Skin epidermis (tissue), 12 donors: ENCODE data around the gene DTX1.

ENCODE experiments used
- H3K27ac ChIP-seq, 21 experiments: fragments of 200-600 bp; sonication (generic) in 11 of 21; one replicate each; pipeline ENCODE4 v1.5.0; 2020; ENCODE audit warnings: mild to moderate bottlenecking in 3 of 21, inconsistent platforms in 2 of 21, moderate library complexity in 2 of 21
- H3K4me3 ChIP-seq, 7 experiments: fragments of 200-600 bp; sonication (generic) in 2 of 7; one replicate each; pipeline ENCODE4 v1.5.0; 2020; ENCODE audit warnings: inconsistent platforms in 2 of 7, mild to moderate bottlenecking in 2 of 7, moderate library complexity in 1 of 7

The DTX1 gene

GRCh38 chr12:113069149-113069548 lies 12.6 kb downstream of the DTX1 start:
- peak overlapping the region in 1 of 21 experiments; percentile 28 for H3K27ac ChIP-seq

GRCh38 chr12:113069751-113070116 lies 13.2 kb downstream of the DTX1 start:
- Histone ChIP-seq H3K4me3 (no peak overlapping the region), H3K27ac (peak overlapping the region in 3 of 21 experiments; percentile 10 to 39 (median 25))

More at GRCh38 chr12:113069149-113069548, 12.6 kb downstream of the DTX1 start:
- no peak overlapping the region for H3K4me3 ChIP-seq

GRCh38 chr12:113070117-113070906 lies 13.8 kb downstream of the DTX1 start:
- H3K4me3 ChIP-seq, result no peak overlapping the region
- H3K27ac ChIP-seq, result peak overlapping the region in 5 of 21 experiments; percentile 4 to 39 (median 10)

GRCh38 chr12:113071135-113072112 lies 14.9 kb downstream of the DTX1 start:
- Histone ChIP-seq H3K27ac (peak overlapping the region in 8 of 21 experiments; percentile 10 to 60 (median 29)), H3K4me3 (no peak overlapping the region)

- no peak overlapping the region for H3K4me3 ChIP-seq
- H3K27ac ChIP-seq, result peak overlapping the region in 1 of 21 experiments; percentile 10
These were observed 15.6 kb downstream of the DTX1 start for GRCh38 chr12:113072136-113072535.

- no peak overlapping the region for H3K4me3 ChIP-seq
These were observed 17.1 kb downstream of the DTX1 start for GRCh38 chr12:113073586-113073985.

GRCh38 chr12:113075137-113075683 lies 18.7 kb downstream of the DTX1 start:
- Histone ChIP-seq H3K4me3 (no peak overlapping the region), H3K27ac (no peak overlapping the region)

More at GRCh38 chr12:113073586-113073985, 17.1 kb downstream of the DTX1 start:
- H3K27ac ChIP-seq, result no peak overlapping the region

- Histone ChIP-seq H3K4me3 (no peak overlapping the region), H3K27ac (no peak overlapping the region)
These were observed 20.7 kb downstream of the DTX1 start for GRCh38 chr12:113077057-113077858.

GRCh38 chr12:113077859-113078255 lies 21.3 kb downstream of the DTX1 start:
- Histone ChIP-seq H3K27ac (no peak overlapping the region), H3K4me3 (no peak overlapping the region)

- Histone ChIP-seq H3K4me3 (no peak overlapping the region), H3K27ac (no peak overlapping the region)
These were observed 25.3 kb downstream of the DTX1 start for GRCh38 chr12:113081873-113082272.

- Histone ChIP-seq H3K27ac (no peak overlapping the region), H3K4me3 (no peak overlapping the region)
These were observed 26.1 kb downstream of the DTX1 start for GRCh38 chr12:113082486-113083148.

GRCh38 chr12:113083863-113084435 lies 27.4 kb downstream of the DTX1 start:
- Histone ChIP-seq H3K4me3 (no peak overlapping the region), H3K27ac (no peak overlapping the region)

- Histone ChIP-seq H3K4me3 (no peak overlapping the region), H3K27ac (peak overlapping the region in 1 of 21 experiments; percentile 44)
These were observed 30.0 kb downstream of the DTX1 start for GRCh38 chr12:113086249-113087164.

GRCh38 chr12:113087193-113087592 lies 30.7 kb downstream of the DTX1 start:
- Histone ChIP-seq H3K4me3 (no peak overlapping the region), H3K27ac (peak overlapping the region in 1 of 21 experiments; percentile 44)

GRCh38 chr12:113088037-113088436 lies 31.5 kb downstream of the DTX1 start:
- no peak overlapping the region for H3K4me3 ChIP-seq
- peak overlapping the region in 1 of 21 experiments; percentile 44 for H3K27ac ChIP-seq

GRCh38 chr12:113088971-113089756 lies 32.6 kb downstream of the DTX1 start:
- H3K4me3 ChIP-seq, result no peak overlapping the region

More at GRCh38 chr12:113088971-113089756, 32.6 kb downstream of the DTX1 start:
- peak overlapping the region in 4 of 21 experiments; percentile 37 to 69 (median 60) for H3K27ac ChIP-seq
